Motor neuron (in vitro differentiated cells): ENCODE results near the gene RAB31. TPM values are rescaled to one million over a fixed set of nuclear protein-coding genes. Genes with fewer than 3 reads are reported as not detected.
A peak's percentile ranks its signal among the peaks of the same experiment; 100 is the strongest.

ENCODE experiments used
- ATAC-seq, 8 experiments: fragments of 200-7000 bp; cut with Tn5 transposase; replicated peaks in 6 of 8; 2 replicates each; pipeline ENCODE4 v1.8.0; 2021; ENCODE audit warnings: mild to moderate bottlenecking in 8 of 8, moderate library complexity in 8 of 8
- H3K27ac ChIP-seq, 2 donors: fragments of 250-450 bp; sonication (Bioruptor Pico); 2 replicates each; pipeline ENCODE4 v1.9.0; 2021; ENCODE audit warnings: antibody characterized with exemption in 2 of 2, mild to moderate bottlenecking in 2 of 2, moderate library complexity in 1 of 2
- H3K4me1 ChIP-seq, 2 donors: fragments of 250-450 bp; sonication (Bioruptor Pico); replicated peaks in 1 of 2; 2 replicates each; pipeline ENCODE4 v1.6.1; 2021; ENCODE audit warnings: antibody characterized with exemption in 2 of 2, mild to moderate bottlenecking in 2 of 2, moderate library complexity in 1 of 2
- H3K4me3 ChIP-seq, 5 donors: fragments of 250-450 bp; sonication (Bioruptor Pico); 2 replicates each; pipeline ENCODE4 v1.9.0; 2021; ENCODE audit warnings: antibody characterized with exemption in 5 of 5, mild to moderate bottlenecking in 5 of 5, moderate library complexity in 4 of 5
- WGBS, 10 experiments: fragments of 450-650 bp; shearing (Covaris generic); methylation state at CpG; one replicate each; pipeline ENCODE4 v1.0.0; 2022; 5-methylcytosine and 5-hydroxymethylcytosine counted together
- in situ Hi-C, 9 experiments: fragments of 400-800 bp; cut with MboI; loops; one replicate each; pipeline ENCODE4 v1.15.0; 2021; ENCODE audit warnings: low sequenced_read_pairs in 9 of 9, low pct_unique_long_range_greater_than_20kb in 2 of 9; ENCODE audit not compliant: unreplicated experiment in 9 of 9
- total RNA-seq, 8 experiments: library from RNA; unstranded; fragments of 300-600 nt; gene quantifications; 2 replicates each; pipeline versions ENCODE4 v1.2.3 to v1.2.4, GENCODE V29; 2022

RAB31 gene
- total RNA-seq, 8 experiments from 2014 or later: 2.8 to 55.2 (median 21.1) TPM

DNA sequence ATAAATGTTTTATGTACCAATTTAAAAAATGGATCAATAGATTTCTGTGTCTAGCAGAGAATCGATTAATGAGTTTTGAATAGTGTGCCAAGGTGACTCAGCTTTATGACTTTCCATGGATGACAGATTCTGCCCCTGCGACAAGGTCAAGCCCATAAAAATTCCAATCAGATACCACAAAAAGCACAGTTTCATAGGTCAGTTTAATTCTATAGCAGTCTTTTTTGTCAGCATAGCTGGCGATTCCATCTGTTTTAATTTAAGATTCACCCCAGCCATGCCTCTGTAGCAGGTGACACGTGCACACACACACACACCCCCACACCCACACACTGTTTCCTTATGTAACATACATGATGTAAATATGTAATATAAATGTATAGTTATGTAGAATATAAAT is 28.9 kb downstream of the RAB31 start:
- Histone ChIP-seq H3K4me1 (peaks cover 45 to 55% of the 10 kb centered on the region in 2 donors), H3K27ac (peak overlapping the region; percentile 74 to 75), H3K4me3 (no peak overlapping the region)
- WGBS, 10 experiments: 0 to 28% (median 13%) methylated on average over 1 to 4 of the region's 4 CpGs; no CpG with 5 or more reads in 1 of the 10 experiments
- ATAC-seq: peak in 7 of 8 experiments; percentile 10 to 65 (median 40)
- in situ Hi-C loops: no loop called here

DNA sequence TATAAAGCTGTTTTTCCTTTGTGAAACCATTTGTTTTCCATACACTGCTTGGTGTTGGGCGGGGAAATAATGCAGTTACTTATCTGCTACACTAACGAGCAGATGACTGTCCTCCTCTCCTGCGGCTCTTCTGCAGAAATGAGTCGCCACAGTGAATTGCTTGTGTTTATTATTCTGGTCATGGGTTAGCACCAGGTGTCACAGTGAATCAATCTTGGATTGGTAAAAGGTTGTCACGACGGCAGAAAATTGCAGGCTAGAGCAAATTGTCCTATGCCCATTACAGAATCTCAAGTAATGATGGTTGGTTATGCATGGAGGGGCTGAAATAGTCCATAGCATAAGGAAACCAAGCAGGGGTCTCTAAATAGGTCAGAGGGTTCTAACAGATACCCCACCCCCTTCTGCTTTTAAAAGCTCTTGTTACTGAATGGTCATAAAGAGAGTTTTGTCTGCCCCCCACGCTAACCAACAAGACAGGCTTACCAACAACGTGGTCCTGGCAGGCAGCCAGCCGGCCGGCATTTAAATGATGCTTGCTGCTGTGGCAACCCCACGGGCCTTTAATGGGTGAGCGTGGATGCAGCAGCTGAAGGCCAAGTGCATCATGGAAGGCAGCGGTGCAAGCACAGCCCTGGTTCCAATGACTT is 29.5 kb downstream of the RAB31 start:
- Histone ChIP-seq H3K4me1 (peaks cover 51 to 60% of the 10 kb centered on the region in 2 donors), H3K27ac (peak overlapping the region; percentile 74 to 75), H3K4me3 (no peak overlapping the region)
- in situ Hi-C loops: no loop called here
- peak; percentile 41 to 85 (median 80) for ATAC-seq
- WGBS, 10 experiments: 5 to 30% (median 14%) methylated on average over 2 to 9 of the region's 13 CpGs

DNA sequence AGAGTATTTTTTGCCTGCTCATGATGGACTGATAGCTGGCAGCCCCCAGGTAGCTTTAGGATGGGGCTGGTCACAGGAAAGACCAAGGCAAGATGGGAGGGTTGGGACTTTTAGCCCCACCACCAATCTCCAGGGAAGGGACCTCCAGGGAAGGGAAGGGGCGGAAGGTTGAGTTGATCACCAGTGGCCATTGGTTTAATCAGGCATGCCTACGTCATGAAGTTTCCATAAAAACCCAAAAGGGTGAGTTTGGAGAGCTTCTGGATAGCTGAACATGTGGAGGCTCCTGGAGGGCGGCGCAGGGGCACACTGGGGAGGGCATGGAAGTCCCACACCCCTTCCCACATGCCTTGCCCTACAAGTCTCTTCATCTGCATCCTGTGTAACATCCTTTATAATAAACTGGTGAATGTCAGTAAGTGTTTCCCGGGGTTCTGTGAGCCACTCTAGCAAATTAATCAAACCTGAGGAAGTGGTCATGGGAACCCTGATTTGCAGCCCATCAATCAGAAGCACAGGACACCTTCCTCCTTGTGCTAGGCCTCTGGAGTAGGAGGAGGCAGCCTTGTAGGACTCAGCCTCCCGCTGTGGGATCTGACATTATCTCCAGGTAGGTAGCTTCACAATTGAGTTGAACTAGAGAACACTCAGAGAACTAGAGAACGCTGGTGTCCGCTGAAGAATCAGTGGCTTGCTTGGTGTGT is 30.3 kb downstream of the RAB31 start:
- WGBS, 10 experiments: 78 to 100% (median 83%) methylated on average over 1 to 8 of the region's 8 CpGs; no CpG with 5 or more reads in 5 of the 10 experiments
- in situ Hi-C loops: no loop called here
- H3K27ac ChIP-seq: peak overlapping the region; percentile 74 to 75
- peak in 2 of 8 experiments; percentile 4 to 7 for ATAC-seq
- H3K4me3 ChIP-seq: no peak overlapping the region
- peaks cover 56 to 69% of the 10 kb centered on the region in 2 donors for H3K4me1 ChIP-seq

DNA sequence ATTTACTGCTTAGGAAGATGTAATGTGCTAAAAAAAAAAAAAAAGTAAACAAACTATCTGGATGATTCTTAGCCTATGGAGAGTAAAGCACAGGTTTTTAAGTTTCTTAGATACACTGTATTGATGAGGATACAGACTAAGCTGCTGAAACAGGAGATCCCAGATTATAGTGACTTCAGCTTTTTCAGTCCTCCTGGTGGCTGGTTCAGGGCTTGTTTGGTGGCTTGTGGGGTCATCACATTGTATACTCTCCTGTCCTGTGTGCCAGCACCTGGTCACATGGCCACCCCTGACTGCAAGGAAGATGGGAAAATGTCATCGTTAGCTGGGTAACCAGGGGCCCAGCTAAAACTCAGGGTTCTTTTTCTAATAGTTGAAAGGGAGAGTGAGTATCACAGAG is 31.4 kb downstream of the RAB31 start:
- in situ Hi-C loops: no loop called here
- WGBS, 10 experiments: 57 to 100% (median 67%) methylated on average over 1 of the region's 1 CpG; no CpG with 5 or more reads in 7 of the 10 experiments
- peak in 1 of 8 experiments; percentile 3 for ATAC-seq
- H3K4me3 ChIP-seq: no peak overlapping the region
- peaks cover 58 to 65% of the 10 kb centered on the region in 2 donors for H3K4me1 ChIP-seq
- H3K27ac ChIP-seq: no peak overlapping the region

DNA sequence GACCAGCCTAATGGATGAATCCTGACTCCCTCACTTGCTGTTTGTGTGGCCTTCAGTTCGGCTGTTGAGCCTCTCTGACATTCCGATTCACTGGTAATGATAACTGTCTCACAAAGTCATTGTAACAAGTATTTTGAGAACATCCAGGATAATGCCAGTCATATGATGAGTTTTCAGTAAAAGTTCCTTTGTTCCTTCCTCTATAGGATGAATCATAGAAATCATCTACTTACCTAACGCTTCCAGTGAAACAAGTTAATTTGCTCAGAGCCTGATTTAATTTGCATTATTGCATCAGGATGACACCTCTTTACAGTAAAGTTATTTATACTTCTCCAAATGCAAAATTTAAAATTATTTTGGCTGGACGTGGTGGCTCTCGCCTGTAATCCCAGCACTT is 32.0 kb downstream of the RAB31 start:
- Histone ChIP-seq H3K27ac (no peak overlapping the region), H3K4me1 (peaks cover 58 to 62% of the 10 kb centered on the region in 2 donors), H3K4me3 (no peak overlapping the region)
- WGBS, 10 experiments: 0 to 94% (median 90%) methylated on average over 1 to 5 of the region's 5 CpGs; no CpG with 5 or more reads in 2 of the 10 experiments
- ATAC-seq: peak in 1 of 8 experiments; percentile 5
- in situ Hi-C loops: no loop called here

DNA sequence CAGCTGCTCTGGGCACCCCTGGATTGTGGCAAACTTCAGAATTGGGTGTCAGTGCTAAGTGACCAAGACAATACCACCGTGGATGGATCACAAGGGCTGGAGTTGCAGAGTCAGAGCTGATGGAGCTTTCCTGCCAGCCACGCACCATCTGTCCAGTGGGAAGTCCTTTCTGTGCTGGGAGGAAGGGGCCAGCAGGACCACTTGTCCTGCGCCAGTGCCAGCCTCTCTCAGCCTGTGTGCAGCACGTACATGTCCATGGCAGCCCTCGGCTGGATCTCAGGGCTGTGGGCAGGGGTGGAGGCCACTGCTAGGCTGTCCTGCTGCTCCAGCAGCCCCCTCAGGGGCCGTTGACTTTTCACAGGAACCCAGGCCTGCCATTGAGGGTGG is 33.3 kb downstream of the RAB31 start:
- H3K4me1 ChIP-seq: peaks cover 54 to 58% of the 10 kb centered on the region in 2 donors
- in situ Hi-C loops: no loop called here
- ATAC-seq: no peak
- H3K4me3 ChIP-seq: no peak overlapping the region
- H3K27ac ChIP-seq: no peak overlapping the region
- 40 to 100% (median 68%) methylated on average over 1 to 5 of the region's 6 CpGs; no CpG with 5 or more reads in 6 of the 10 experiments for WGBS, 10 experiments

DNA sequence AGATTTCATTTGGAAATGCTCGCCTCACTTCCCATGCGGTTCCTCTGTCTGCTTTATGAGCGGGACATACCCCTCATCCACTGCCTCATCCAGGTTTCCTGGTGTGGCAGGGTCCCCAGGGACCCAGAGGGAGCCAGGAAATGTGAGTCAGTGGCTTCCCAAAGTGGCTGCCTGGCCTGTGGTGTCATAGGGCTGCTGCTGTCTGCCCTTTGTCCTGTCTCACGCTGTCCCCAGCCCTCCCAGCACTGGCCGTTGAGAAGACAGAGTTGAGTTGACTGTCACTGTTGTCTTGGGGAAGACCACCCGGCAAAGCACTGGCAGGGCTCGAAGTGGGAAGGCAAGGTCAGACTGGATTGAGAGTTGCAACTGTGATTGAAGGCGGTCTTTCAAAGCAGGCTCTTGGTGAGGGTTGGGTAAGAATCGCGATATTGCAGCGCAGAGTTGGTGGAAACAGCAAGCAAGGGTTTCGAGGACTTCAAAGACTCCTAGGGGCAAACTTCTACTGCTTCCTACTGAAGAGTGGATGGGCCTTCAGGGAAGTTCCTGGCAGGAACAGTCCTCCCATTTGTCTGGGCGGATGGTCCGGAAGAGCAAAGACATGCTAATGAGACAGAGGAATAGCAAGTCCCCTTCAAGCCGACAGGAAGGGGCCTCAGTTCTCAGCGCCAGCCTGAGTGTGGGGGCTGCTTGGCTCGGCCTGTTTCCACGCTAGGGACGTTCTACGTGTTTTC is 33.9 kb downstream of the RAB31 start:
- no peak overlapping the region for H3K4me3 ChIP-seq
- WGBS, 10 experiments: 25 to 81% (median 44%) methylated on average over 2 to 10 of the region's 20 CpGs; no CpG with 5 or more reads in 1 of the 10 experiments

DNA sequence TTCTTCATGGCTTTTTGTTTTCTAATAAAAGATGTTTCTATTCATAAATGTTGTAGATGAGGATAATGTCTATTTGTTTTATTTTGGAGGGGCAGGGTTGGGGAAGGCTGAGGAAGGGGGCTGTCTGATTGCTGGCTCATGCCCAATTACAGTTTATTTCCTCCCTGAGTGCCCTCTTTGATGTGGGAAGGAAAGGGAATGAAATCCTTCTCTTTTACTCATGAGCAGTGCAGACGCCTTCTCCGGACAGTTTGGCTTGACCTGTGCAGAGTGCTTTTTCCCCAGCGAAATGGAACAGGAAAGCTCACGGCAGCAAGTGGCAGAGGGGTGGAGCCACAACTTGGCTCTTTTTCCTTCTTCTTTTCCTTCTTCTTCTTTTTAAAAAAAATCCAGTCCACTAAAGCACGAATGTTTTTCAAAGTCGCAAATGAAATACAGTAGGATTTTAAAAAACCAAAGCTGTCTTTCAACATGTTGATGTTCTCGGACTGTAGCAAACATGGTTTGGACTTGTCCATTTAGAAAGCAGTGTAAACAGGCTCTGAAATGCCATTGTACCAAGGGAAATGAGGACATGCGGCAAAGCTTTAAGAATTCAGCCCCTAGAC is 34.5 kb downstream of the RAB31 start:
- 0 to 100% (median 38%) methylated on average over 1 to 8 of the region's 8 CpGs; no CpG with 5 or more reads in 2 of the 10 experiments for WGBS, 10 experiments
- peak in 3 of 8 experiments; percentile 8 to 35 (median 24) for ATAC-seq
- Histone ChIP-seq H3K4me1 (peaks cover 43 to 48% of the 10 kb centered on the region in 2 donors), H3K4me3 (no peak overlapping the region), H3K27ac (peak overlapping the region in 1 of 2 donors; percentile 40)
- in situ Hi-C loops: no loop called here

More for the DNA sequence above, 33.9 kb downstream of the RAB31 start:
- in situ Hi-C loops: no loop called here
- H3K27ac ChIP-seq: no peak overlapping the region
- H3K4me1 ChIP-seq: peaks cover 50 to 54% of the 10 kb centered on the region in 2 donors
- peak in 2 of 8 experiments; percentile 4 to 22 for ATAC-seq

DNA sequence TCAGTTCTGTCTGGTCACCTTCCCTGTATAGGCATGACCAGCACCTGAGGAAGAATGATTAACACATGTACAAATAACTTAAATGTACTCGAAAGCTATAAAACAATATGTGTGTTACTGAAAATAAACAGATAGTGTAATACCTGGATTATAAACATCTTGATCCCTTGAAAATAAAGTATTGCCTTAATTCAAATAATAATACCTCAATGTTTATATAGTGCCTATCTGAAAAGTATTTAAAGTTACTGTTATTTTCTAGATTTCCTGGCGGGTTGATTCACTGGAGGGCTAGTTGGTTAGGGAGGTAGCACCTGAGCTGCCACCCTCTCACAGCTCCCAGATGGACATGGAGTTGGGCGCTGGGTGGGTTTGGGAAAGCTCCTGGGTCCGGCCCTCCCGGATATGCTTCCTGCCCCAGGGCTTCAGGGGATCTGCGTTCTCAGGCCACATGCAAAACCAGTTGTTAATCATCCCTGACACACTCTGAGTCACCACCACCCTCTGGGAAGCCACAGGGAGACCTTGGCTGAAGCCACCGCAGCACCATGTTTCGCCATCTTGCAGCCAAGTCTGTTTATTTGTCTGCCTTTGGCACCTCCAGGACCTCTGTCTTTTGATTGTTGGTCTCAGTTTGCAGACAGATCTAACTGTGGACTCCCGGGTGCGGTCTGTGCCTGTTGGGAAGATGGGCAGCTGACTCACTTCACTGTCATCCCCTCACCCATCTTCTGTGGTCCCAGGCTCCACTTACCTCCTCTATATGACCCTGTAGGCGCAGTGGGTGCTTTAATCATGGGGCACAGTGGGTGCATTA is 35.3 kb downstream of the RAB31 start:
- H3K4me1 ChIP-seq: peaks cover 35 to 40% of the 10 kb centered on the region in 2 donors
- no peak overlapping the region for H3K27ac ChIP-seq
- H3K4me3 ChIP-seq: no peak overlapping the region
- ATAC-seq: peak; percentile 75 to 94 (median 87)
- WGBS, 10 experiments: 17 to 90% (median 39%) methylated on average over 2 to 11 of the region's 11 CpGs; no CpG with 5 or more reads in 1 of the 10 experiments
- in situ Hi-C loops: no loop called here

DNA sequence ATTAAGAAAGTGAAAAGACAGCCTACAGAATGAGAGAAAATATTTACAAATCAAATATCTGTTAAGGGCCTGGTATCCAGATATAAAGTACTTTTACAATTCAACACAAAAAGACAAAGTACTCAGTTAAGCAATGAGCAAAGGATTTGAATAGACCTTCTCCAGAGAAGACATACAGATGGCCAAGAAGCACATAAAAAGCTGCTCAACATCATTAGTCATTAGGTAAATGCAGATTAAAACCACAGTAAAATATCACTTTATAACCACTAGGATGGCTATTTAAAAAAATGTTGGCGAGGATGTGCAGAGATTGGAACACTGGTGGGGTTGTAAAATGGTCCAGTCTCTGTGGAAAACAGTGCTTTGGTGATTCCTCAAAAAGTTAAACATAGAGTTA is 38.9 kb downstream of the RAB31 start:
- in situ Hi-C loops: no loop called here
- WGBS, 10 experiments: 83 to 100% (median 100%) methylated on average over 1 of the region's 1 CpG; no CpG with 5 or more reads in 1 of the 10 experiments
- no peak overlapping the region for H3K27ac ChIP-seq
- ATAC-seq: no peak
- H3K4me3 ChIP-seq: no peak overlapping the region
- peaks cover 29 to 35% of the 10 kb centered on the region in 2 donors for H3K4me1 ChIP-seq

DNA sequence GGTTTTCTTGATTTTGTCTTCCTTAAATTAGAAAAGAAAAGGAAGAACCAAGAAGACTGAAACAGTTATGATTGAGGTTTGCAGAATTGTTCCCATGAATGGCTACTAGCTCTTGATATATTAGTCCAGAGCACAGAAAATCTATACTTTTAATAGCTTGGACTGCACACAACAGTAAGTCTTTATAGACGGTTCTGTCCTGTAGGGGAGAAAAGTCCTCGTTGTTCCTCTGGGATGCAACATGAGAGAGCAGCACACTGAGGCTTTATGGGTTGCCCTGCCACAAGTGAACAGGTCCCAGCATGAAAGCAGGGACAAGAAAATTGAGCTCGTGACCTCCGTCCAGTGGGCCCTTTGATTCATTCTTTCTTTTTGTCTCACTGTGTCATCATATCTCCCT is 41.5 kb downstream of the RAB31 start:
- in situ Hi-C loops: loop anchor here in 1 of 9 experiments (25.0 kb wide), 1 partner anchor 137 kb away; the partner anchor contains the start of gene PPP4R1
- ATAC-seq: peak in 3 of 8 experiments; percentile 41 to 65 (median 53)
- Histone ChIP-seq H3K4me3 (no peak overlapping the region), H3K4me1 (peaks cover 9 to 18% of the 10 kb centered on the region in 2 donors), H3K27ac (peak overlapping the region in 1 of 2 donors; percentile 28)
- WGBS, 10 experiments: 48 to 100% (median 70%) methylated on average over 1 to 4 of the region's 4 CpGs; no CpG with 5 or more reads in 3 of the 10 experiments
